Osteocyte (in vitro differentiated cells): ENCODE results near the gene CLTC. TPM values are rescaled to one million over a fixed set of nuclear protein-coding genes. Genes with fewer than 3 reads are reported as not detected.

ENCODE experiments used
- DNase-seq: peaks from one replicate; pipeline ENCODE4 v3.0.0; 2021; ENCODE audit warnings: mixed read lengths; ENCODE audit not compliant: unreplicated experiment; ENCODE audit errors: extremely low spot score
- H3K27ac Mint-ChIP-seq: one replicate; pipeline ENCODE4 v1.8.0; 2021; ENCODE audit warnings: mild to moderate bottlenecking, mixed read lengths; ENCODE audit not compliant: unreplicated experiment
- H3K27me3 Mint-ChIP-seq: one replicate; pipeline ENCODE4 v1.8.0; 2021; ENCODE audit warnings: mixed read lengths; ENCODE audit not compliant: unreplicated experiment
- H3K36me3 Mint-ChIP-seq: one replicate; pipeline ENCODE4 v1.8.0; 2021; ENCODE audit warnings: mixed read lengths; ENCODE audit not compliant: unreplicated experiment
- H3K4me1 Mint-ChIP-seq: one replicate; pipeline ENCODE4 v1.8.0; 2021; ENCODE audit warnings: mixed read lengths; ENCODE audit not compliant: unreplicated experiment
- H3K4me3 Mint-ChIP-seq: one replicate; pipeline ENCODE4 v1.8.0; 2021; ENCODE audit warnings: mild to moderate bottlenecking, moderate library complexity, mixed read lengths; ENCODE audit not compliant: unreplicated experiment
- H3K9me3 Mint-ChIP-seq: one replicate; pipeline ENCODE4 v1.8.0; 2021; ENCODE audit warnings: mixed read lengths; ENCODE audit not compliant: unreplicated experiment
- CTCF ChIP-seq: fragments of 200-600 bp; sonication (generic); IDR thresholded peaks from 2 replicates; pipeline ENCODE4 v1.5.0; 2021; ENCODE audit warnings: antibody characterized with exemption, mild to moderate bottlenecking, moderate library complexity
- total RNA-seq: library from RNA; stranded (reverse); gene quantifications from 2 replicates; pipeline ENCODE4 v1.2.1, GENCODE V29; 2021

Gene CLTC
- total RNA-seq, 1 donor from 2014 or later: 297 TPM

GRCh38 chr17:59737324-59737723, 117.6 kb downstream of the CLTC start:
- H3K36me3 Mint-ChIP-seq: peaks cover 24% of the 10 kb centered on the region
- no peaks in the 10 kb centered on the region for H3K27me3 Mint-ChIP-seq
- no peak overlapping the region for H3K4me3 Mint-ChIP-seq
- H3K4me1 Mint-ChIP-seq: no peaks in the 10 kb centered on the region
- no peaks in the 10 kb centered on the region for H3K9me3 Mint-ChIP-seq
- no peak for DNase-seq
- H3K27ac Mint-ChIP-seq: no peak overlapping the region
- TF ChIP-seq CTCF: no peak

GRCh38 chr17:59743842-59744241, 124.1 kb downstream of the CLTC start:
- Mint-ChIP-seq H3K27ac (no peak overlapping the region), H3K9me3 (peaks cover 4% of the 10 kb centered on the region), H3K27me3 (no peaks in the 10 kb centered on the region), H3K4me1 (peaks cover 2% of the 10 kb centered on the region), H3K4me3 (no peak overlapping the region), H3K36me3 (peaks cover 21% of the 10 kb centered on the region)
- TF ChIP-seq CTCF: no peak
- no peak for DNase-seq

- H3K36me3 Mint-ChIP-seq: peaks cover 20% of the 10 kb centered on the region
- peaks cover 4% of the 10 kb centered on the region for H3K9me3 Mint-ChIP-seq
- no peak overlapping the region for H3K4me3 Mint-ChIP-seq
- no peaks in the 10 kb centered on the region for H3K27me3 Mint-ChIP-seq
- no peak for TF ChIP-seq CTCF
- H3K4me1 Mint-ChIP-seq: peaks cover 2% of the 10 kb centered on the region
- DNase-seq: no peak
- no peak overlapping the region for H3K27ac Mint-ChIP-seq
These were observed 125.3 kb downstream of the CLTC start for GRCh38 chr17:59745040-59745439.

Other genes starting within 250 kb of the CLTC start
- gene DHX40, start 54.3 kb upstream of the CLTC start, total RNA-seq: 42.3 and 45.2 TPM in 2 replicates
- 19.6 TPM in 2 replicates for gene PTRH2, start 87.5 kb downstream of the CLTC start, total RNA-seq
- 364 and 468 TPM in 2 replicates for gene VMP1, start 87.8 kb downstream of the CLTC start, total RNA-seq